Thymus (tissue), 11 donors: Measurements from ENCODE around the gene SARS2. TPM values are rescaled to one million over a fixed set of nuclear protein-coding genes. Genes with fewer than 3 reads are reported as not detected.

Experiments used
- DNase-seq, 9 donors: peaks; one replicate each; pipeline ENCODE4 v3.0.0-alpha.2; 2013; ENCODE audit warnings: low spot score in 9 of 9, low read depth in 6 of 9, missing footprints in 1 of 9
- H3K27ac ChIP-seq, 2 donors: one replicate each; pipeline ENCODE4 v1.5.1; 2013; ENCODE audit warnings: control low read depth in 1 of 2, low read depth in 1 of 2, low read length in 1 of 2, mild to moderate bottlenecking in 1 of 2, moderate library complexity in 1 of 2
- H3K27me3 ChIP-seq, 2 donors: one replicate each; pipeline ENCODE4 v1.5.1; 2013; ENCODE audit warnings: low read length in 1 of 2; ENCODE audit not compliant: control insufficient read depth in 2 of 2, insufficient read depth in 1 of 2
- H3K36me3 ChIP-seq, 2 donors: one replicate each; pipeline ENCODE4 v1.5.1; 2013; ENCODE audit warnings: low read length in 1 of 2, mild to moderate bottlenecking in 1 of 2, moderate library complexity in 1 of 2; ENCODE audit not compliant: control insufficient read depth in 2 of 2, insufficient read depth in 2 of 2
- H3K4me1 ChIP-seq, 2 donors: one replicate each; pipeline ENCODE4 v1.5.1; 2013; ENCODE audit warnings: low read length in 2 of 2; ENCODE audit not compliant: control insufficient read depth in 2 of 2, insufficient read depth in 2 of 2
- H3K4me3 ChIP-seq, 2 donors: one replicate each; pipeline ENCODE4 v1.5.1; 2013; ENCODE audit warnings: low read length in 2 of 2, control low read depth in 1 of 2, mild to moderate bottlenecking in 1 of 2
- H3K9me3 ChIP-seq, 2 donors: one replicate each; pipeline ENCODE4 v1.5.1; 2013; ENCODE audit warnings: low read length in 1 of 2, mild to moderate bottlenecking in 1 of 2; ENCODE audit not compliant: control insufficient read depth in 2 of 2, insufficient read depth in 1 of 2
- WGBS: extraction: QIAGEN DNeasy Blood & Tissue Kit; methylation state at CpG from one replicate; pipeline ENCODE4 v1.1.7; 2013; 5-methylcytosine and 5-hydroxymethylcytosine counted together
- polyA plus RNA-seq: library from polyadenylated mRNA; stranded (reverse); fragments of 200-250 nt; gene quantifications from one replicate; pipeline ENCODE4 v1.2.3, GENCODE V29; 2013
- total RNA-seq: library from RNA; stranded (reverse); fragments of 120-200 nt; gene quantifications from one replicate; pipeline ENCODE4 v1.2.4, GENCODE V29; 2013
- donor health status: healthy.

Gene SARS2
- total and polyA plus RNA-seq, 2 donors: 15.0 to 30.9 TPM

- no peaks in the 10 kb centered on the region for H3K9me3 ChIP-seq
- peaks cover 0 to 6% of the 10 kb centered on the region in 2 donors for H3K27me3 ChIP-seq
- no peaks in the 10 kb centered on the region for H3K36me3 ChIP-seq
- H3K4me3 ChIP-seq: no peak overlapping the region
- WGBS: 95% methylated on average over 10 of the region's 10 CpGs
- peaks cover 15 to 21% of the 10 kb centered on the region in 2 donors for H3K4me1 ChIP-seq
- no peak overlapping the region for H3K27ac ChIP-seq
- no peak for DNase-seq
These were observed 63.3 kb downstream of the SARS2 start for GRCh38 chr19:38867171-38867780.

Other genes with a start within 250 kb of the SARS2 start
- 1.6 TPM for gene CAPN12, start 186.3 kb downstream of the SARS2 start, total RNA-seq
- gene CAPN12, start 186.3 kb downstream of the SARS2 start, polyA plus RNA-seq: 6.5 TPM
- 7.0 TPM for gene LGALS7, start 157.2 kb downstream of the SARS2 start, total RNA-seq
- 129 TPM for gene LGALS7, start 157.2 kb downstream of the SARS2 start, polyA plus RNA-seq
- gene LGALS7B, start 141.6 kb downstream of the SARS2 start, total RNA-seq: 14.7 TPM
- 234 TPM for gene LGALS7B, start 141.6 kb downstream of the SARS2 start, polyA plus RNA-seq
- 1.1 TPM for gene LGALS4, start 117.8 kb downstream of the SARS2 start, total RNA-seq
- 6.8 TPM for gene LGALS4, start 117.8 kb downstream of the SARS2 start, polyA plus RNA-seq
- gene ECH1, start 99.0 kb downstream of the SARS2 start, total RNA-seq: 37.4 TPM
- 178 TPM for gene ECH1, start 99.0 kb downstream of the SARS2 start, polyA plus RNA-seq
- 269 TPM for gene HNRNPL, start 80.8 kb downstream of the SARS2 start, total RNA-seq
- 198 TPM for gene HNRNPL, start 80.8 kb downstream of the SARS2 start, polyA plus RNA-seq
- 26.9 TPM for gene RINL, start 52.5 kb downstream of the SARS2 start, total RNA-seq
- 38.2 TPM for gene RINL, start 52.5 kb downstream of the SARS2 start, polyA plus RNA-seq
- 26.8 TPM for gene SIRT2, start 31.1 kb downstream of the SARS2 start, total RNA-seq
- gene SIRT2, start 31.1 kb downstream of the SARS2 start, polyA plus RNA-seq: 38.3 TPM
- 12.6 TPM for gene NFKBIB, start 30.8 kb downstream of the SARS2 start, total RNA-seq
- gene NFKBIB, start 30.8 kb downstream of the SARS2 start, polyA plus RNA-seq: 23.6 TPM
- 0.28 TPM for gene CCER2, start 18.6 kb downstream of the SARS2 start, total RNA-seq
- gene CCER2, start 18.6 kb downstream of the SARS2 start, polyA plus RNA-seq: 2.1 TPM
- 32.1 TPM for gene MRPS12, start 181 bp upstream of the SARS2 start, total RNA-seq
- gene MRPS12, start 181 bp upstream of the SARS2 start, polyA plus RNA-seq: 26.2 TPM
- gene FBXO17, start 45.0 kb upstream of the SARS2 start, total RNA-seq: 3.8 TPM
- 4.0 TPM for gene FBXO17, start 45.0 kb upstream of the SARS2 start, polyA plus RNA-seq
- gene FBXO27, start 101.8 kb upstream of the SARS2 start, total RNA-seq: 2.6 TPM
- gene FBXO27, start 101.8 kb upstream of the SARS2 start, polyA plus RNA-seq: 9.0 TPM
- under 0.01 TPM for gene ACP7, start 153.6 kb upstream of the SARS2 start, total RNA-seq
- 0.11 TPM for gene ACP7, start 153.6 kb upstream of the SARS2 start, polyA plus RNA-seq
- gene PAK4, start 195.0 kb upstream of the SARS2 start, total RNA-seq: 1.9 TPM
- 14.4 TPM for gene PAK4, start 195.0 kb upstream of the SARS2 start, polyA plus RNA-seq